ENCODE data around the gene TSPEAR. TPM values are rescaled to one million over a fixed set of nuclear protein-coding genes. Genes with fewer than 3 reads are reported as not detected.

TSPEAR gene
- total RNA-seq, 1 experiment from 2014 or later = not detected

GRCh38 chr21:44526096-44526997 lies 185.0 kb downstream of the TSPEAR start:
- no peak overlapping the region for H3K27ac Mint-ChIP-seq (ENCODE audit: unreplicated experiment)
- intact Hi-C loops (cut with micrococcal nuclease; ENCODE audit: unreplicated experiment) = no loop called here
- no peak overlapping the region for H3K4me3 Mint-ChIP-seq (ENCODE audit: low read depth, unreplicated experiment)
- TF ChIP-seq CTCF (IDR thresholded peaks at IDR 0.05; ENCODE audit: unreplicated experiment) = no peak
- H3K9me3 Mint-ChIP-seq (ENCODE audit: low read depth, unreplicated experiment) = no peaks in the 10 kb centered on the region
- no peaks in the 10 kb centered on the region for H3K4me1 Mint-ChIP-seq (ENCODE audit: low read depth, unreplicated experiment)
- no peak for DNase-seq
- H3K27me3 Mint-ChIP-seq (ENCODE audit: unreplicated experiment) = peaks cover 28% of the 10 kb centered on the region
- no peaks in the 10 kb centered on the region for H3K36me3 Mint-ChIP-seq (ENCODE audit: insufficient read depth, unreplicated experiment)
- no TSS peak for BruUV-seq (replicated peaks)
- CTCF ChIA-PET = no interaction called here

- Mint-ChIP-seq H3K9me3 (ENCODE audit: low read depth, unreplicated experiment) (no peaks in the 10 kb centered on the region), H3K36me3 (ENCODE audit: insufficient read depth, unreplicated experiment) (no peaks in the 10 kb centered on the region), H3K27me3 (ENCODE audit: unreplicated experiment) (peaks cover 20% of the 10 kb centered on the region), H3K4me1 (ENCODE audit: low read depth, unreplicated experiment) (no peaks in the 10 kb centered on the region), H3K4me3 (ENCODE audit: low read depth, unreplicated experiment) (no peak overlapping the region), H3K27ac (ENCODE audit: unreplicated experiment) (no peak overlapping the region)
- no TSS peak for BruUV-seq (replicated peaks)
- no peak for DNase-seq
- no peak for TF ChIP-seq CTCF (IDR thresholded peaks at IDR 0.05; ENCODE audit: unreplicated experiment)
- intact Hi-C loops (cut with micrococcal nuclease; ENCODE audit: unreplicated experiment) = no loop called here
- CTCF ChIA-PET = no interaction called here
Observed at GRCh38 chr21:44525391-44526095, 185.8 kb downstream of the TSPEAR start.

- intact Hi-C loops (cut with micrococcal nuclease; ENCODE audit: unreplicated experiment) = no loop called here
- no peaks in the 10 kb centered on the region for H3K36me3 Mint-ChIP-seq (ENCODE audit: insufficient read depth, unreplicated experiment)
- no peaks in the 10 kb centered on the region for H3K9me3 Mint-ChIP-seq (ENCODE audit: low read depth, unreplicated experiment)
Observed at GRCh38 chr21:44524414-44525371, 186.7 kb downstream of the TSPEAR start.

More at GRCh38 chr21:44524414-44525371, 186.7 kb downstream of the TSPEAR start:
- BruUV-seq (replicated peaks) = no TSS peak
- DNase-seq = no peak
- no peak for TF ChIP-seq CTCF (IDR thresholded peaks at IDR 0.05; ENCODE audit: unreplicated experiment)
- Mint-ChIP-seq H3K4me3 (ENCODE audit: low read depth, unreplicated experiment) (no peak overlapping the region), H3K27ac (ENCODE audit: unreplicated experiment) (no peak overlapping the region), H3K4me1 (ENCODE audit: low read depth, unreplicated experiment) (no peaks in the 10 kb centered on the region), H3K27me3 (ENCODE audit: unreplicated experiment) (peaks cover 11% of the 10 kb centered on the region)
- CTCF ChIA-PET = no interaction called here

Measured in Calu3 (cell line).